Activated T-helper 1 cell treated with anti-CD3 and anti-CD28 coated beads, Interleukin-2, amount 50 U/mL, for 16 hours (primary cell): ENCODE data around the gene S100A14.
"Not testable (repeated sequence)": the region's sequence is repeated elsewhere in the genome, so short reads cannot be mapped to it uniquely, and the experiment has no call there.

Source experiments
- DNase-seq, 2 donors: peaks; one replicate each; pipeline ENCODE4 v3.0.0-alpha.2; 2020; ENCODE audit warnings: low read depth in 1 of 2, low spot score in 1 of 2

S100A14 gene

DNA sequence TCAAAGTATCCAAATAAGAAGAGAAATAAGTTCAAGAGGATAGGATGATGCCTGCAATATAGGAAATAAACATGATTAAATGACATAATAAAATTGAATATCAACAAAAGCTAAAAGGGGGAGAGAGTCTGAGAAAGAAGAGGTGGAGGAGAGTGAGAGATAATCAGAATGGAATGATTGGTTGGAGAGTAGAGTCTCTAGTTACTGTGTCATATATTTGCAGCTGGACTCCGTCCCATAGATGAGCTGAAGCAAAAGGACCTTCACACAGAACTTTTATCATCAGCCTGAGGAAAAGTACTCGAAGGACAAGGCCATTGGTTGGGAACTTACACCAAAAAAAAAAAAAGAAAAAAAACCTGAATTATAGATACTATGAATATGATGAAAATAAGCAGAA lies 27.6 kb downstream of the S100A14 start:
- DNase-seq, result no peak

DNA sequence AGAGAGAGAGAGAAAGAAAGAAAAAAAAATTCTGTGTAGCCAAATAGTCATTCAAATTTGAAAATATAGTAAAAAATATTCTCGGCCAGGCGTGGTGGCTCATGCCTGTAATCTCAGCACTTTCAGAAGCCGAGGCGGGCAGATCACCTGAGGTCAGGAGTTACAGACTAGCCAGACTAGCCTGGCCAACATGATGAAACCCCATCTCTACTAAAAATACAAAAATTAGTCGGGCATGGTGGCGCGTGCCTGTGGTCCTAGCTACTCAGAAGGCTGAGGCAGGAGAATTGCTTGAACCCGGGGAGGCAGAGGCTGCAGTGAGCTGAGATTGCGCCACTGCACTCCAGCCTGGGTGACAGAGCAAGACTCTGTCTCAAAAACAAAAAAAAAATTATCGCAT lies 28.1 kb downstream of the S100A14 start:
- DNase-seq, result not testable (repeated sequence)

DNA sequence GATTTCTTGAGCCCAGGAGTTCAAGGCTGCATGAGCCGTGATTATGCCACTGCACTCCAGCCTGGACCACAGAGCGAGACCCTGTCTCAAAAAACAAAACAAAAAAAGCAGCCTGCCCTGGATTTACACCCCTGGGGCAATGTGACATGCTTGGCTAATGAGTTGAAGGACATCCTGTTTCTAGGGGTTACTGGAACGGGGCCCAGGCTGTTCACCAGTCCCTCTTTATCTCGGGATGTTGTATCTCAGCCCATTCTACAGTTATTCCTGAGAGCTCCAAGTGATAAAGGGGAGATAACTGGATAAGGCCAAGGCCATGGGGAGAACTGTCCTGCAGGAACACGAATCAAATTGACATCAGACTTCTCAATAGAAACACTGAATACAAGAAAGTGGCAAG lies 28.8 kb downstream of the S100A14 start:
- no peak for DNase-seq

DNA sequence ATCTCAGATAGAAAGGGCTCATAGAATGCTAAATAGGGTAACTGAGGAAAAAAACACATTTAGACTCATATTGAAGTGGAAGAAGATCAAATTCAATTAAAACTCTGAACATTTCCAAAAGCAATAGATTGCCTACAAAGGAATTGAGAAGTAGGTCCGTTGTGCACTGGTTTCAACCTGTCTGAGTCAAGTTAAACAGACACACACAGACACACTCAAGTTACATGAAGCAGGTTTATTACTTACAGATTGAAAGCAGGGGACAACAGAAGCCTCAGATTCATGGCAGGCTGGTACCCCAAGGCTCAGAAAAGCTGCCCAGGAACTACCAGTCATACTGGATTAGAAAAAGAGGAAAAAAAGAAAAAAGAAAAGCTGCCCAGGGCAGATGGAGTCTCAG lies 29.8 kb downstream of the S100A14 start:
- no peak for DNase-seq

DNA sequence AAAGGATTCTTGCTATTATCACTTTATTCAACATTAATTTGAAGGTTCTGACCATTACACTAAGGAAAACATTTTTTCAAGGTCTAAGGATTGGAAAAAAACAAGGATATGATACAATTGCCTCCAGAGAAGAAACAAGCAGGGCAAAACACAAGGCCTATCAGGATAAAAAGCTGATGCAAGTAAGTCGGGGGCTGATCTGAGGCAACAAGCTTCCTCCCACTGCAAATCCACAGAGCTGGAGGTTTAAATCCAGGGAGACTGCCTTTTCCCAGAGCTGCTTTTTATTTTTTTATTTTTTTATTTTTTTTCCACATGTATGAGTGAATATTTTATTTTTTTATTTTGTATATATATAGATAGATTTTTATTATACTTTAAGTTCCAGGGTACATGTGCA lies 31.1 kb downstream of the S100A14 start:
- DNase-seq, result no peak

DNA sequence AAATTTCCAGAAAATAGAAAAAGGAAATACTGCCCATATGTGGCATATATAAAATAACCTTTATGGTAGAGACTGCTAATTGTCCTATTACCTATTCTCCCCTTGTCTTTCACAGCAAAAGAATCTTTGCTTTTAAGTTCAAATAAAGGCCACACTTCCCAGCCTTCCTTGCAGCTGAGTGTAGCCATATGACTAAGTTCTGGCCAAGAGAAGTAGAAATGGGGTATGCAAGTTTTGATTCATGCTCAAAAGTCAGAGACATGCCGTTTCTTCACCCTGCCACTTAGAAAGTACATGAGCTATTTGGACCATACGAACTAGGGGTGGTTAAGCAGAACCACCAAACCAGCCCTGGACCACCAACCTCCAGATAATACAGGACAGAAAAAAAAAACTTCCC lies 32.1 kb downstream of the S100A14 start:
- DNase-seq, result no peak

DNA sequence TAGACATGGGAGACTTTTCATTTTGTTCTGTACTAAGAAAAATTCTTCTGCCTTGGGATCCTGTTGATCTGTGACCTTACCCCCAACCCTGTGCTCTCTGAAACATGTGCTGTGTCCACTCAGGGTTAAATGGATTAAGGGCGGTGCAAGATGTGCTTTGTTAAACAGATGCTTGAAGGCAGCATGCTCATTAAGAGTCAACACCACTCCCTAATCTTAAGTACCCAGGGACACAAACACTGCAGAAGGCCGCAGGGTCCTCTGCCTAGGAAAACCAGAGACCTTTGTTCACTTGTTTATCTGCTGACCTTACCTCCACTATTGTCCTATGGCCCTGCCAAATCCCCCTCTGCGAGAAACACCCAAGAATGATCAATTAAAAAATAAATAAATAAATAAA lies 32.6 kb downstream of the S100A14 start:
- not testable (repeated sequence) for DNase-seq

DNA sequence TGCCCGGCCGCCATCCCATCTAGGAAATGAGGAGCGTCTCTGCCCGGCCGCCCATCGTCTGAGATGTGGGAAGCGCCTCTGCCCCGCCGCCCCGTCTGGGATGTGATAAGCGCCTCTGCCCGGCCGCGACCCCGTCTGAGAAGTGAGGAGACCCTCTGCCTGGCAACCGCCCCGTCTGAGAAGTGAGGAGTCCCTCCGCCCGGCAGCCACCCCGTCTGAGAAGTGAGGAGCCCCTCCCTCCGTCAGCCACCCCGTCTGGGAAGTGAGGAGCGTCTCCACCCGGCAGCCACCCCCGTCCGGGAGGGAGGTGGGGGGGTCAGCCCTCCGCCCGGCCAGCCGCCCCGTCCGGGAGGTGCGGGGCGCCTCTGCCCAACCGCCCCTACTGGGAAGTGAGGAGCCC lies 33.3 kb downstream of the S100A14 start:
- DNase-seq, result not testable (repeated sequence)

DNA sequence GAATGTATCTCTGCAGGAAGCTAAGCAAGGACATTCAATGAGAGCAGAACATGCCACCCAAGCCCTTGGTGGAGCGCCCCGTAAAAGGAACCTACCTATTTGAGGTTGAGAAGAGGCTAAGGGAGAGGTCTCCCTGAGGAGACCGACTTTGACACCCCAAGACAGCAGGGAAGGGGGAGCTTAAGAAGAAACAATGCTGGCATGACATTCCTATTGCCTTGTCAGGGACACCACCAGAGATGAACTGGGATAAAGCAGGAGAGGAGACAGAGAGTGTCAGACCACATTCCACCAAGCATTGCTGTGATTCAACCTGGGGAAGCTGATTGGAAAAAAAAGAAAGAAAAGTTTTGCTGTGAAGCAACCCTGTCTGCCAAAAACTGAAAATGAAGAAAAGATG lies 37.2 kb downstream of the S100A14 start:
- DNase-seq, result no peak

DNA sequence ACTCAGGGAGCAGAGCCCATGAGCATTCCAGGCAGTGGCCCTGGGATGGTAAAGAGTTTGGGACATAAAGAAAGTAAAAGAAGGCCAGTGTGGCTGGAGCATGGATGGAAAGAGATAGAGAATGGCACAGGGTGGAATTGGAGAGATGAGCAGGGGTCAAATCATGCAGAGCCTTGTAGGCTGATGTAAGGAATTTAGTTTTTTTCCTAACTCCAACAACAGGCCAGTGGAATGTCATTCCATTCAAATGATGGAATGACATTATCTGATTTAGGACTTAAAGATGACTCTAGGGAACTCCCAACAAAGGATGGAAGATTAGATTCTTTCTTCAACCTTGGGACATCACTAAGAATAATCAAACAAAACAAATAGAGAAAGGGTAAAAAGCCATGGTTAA lies 37.6 kb downstream of the S100A14 start:
- no peak for DNase-seq

DNA sequence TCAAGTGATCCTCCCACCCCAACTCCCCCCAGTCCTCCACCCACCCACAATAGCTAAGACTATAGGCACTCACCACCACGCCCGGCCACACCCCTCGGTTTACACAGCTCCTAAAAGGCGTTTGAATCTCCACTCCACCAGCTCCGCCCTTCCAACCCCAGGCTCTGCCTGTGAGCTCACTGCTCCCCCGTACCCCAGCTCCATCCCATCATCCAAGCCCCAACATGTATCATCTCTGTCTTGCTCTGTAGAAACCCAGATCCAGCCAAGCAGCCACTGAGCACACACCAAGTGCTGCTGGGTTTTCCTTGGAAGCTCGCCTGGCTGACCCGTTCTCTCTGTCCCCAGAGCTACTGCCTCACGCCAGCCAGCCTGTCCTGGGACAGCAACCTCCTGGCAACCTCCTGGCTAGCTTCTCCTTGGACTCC lies 38.5 kb downstream of the S100A14 start:
- no peak for DNase-seq

DNA sequence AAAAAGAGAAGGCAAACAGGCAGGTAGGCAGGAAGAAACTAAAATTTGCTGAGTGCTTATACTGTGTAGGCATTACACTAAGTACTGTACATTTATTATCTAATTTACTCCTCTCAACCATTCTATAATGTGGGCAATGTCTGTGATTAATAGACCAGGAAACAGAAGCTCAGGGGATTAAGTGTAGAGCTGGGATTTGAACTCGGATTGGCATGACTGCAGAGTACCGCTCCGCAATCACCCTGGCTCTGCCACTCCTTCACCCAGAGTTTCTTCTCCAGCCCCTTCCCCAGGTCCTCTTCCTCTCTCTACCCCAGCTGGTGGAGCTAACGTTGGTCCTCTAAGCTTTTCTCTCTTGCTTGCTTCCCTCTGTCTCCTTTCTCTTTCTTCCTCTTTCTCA lies 39.0 kb downstream of the S100A14 start:
- no peak for DNase-seq

DNA sequence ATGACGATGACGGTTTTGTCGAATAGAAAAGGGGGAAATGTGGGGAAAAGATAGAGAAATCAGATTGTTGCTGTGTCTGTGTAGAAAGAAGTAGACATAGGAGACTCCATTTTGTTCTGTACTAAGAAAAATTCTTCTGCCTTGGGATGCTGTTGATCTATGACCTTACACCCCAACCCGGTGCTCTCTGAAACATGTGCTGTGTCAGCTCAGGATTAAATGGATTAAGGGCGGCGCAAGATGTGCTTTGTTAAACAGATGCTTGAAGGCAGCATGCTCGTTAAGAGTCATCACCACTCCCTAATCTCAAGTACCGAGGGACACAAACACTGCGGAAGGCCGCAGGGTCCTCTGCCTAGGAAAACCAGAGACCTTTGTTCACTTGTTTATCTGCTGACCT lies 40.6 kb downstream of the S100A14 start:
- DNase-seq, result not testable (repeated sequence)

DNA sequence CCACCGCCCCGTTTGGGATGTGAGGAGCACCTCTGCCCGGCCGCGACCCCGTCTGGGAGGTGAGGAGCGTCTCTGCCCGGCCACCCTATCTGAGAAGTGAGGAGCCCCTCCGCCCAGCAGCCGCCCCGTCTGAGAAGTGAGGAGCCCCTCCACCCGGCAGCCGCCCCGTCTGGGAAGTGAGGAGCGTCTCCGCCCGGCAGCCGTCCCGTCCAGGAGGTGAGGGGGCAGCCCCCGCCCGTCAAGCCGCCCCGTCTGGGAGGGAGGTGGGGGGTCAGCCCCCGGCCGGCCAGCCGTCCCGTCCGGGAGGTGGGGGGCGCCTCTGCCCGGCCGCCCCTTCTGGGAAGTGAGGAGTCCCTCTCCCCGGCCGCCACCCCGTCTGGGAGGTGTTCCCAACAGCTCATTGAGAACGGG lies 41.0 kb downstream of the S100A14 start:
- not testable (repeated sequence) for DNase-seq

DNA sequence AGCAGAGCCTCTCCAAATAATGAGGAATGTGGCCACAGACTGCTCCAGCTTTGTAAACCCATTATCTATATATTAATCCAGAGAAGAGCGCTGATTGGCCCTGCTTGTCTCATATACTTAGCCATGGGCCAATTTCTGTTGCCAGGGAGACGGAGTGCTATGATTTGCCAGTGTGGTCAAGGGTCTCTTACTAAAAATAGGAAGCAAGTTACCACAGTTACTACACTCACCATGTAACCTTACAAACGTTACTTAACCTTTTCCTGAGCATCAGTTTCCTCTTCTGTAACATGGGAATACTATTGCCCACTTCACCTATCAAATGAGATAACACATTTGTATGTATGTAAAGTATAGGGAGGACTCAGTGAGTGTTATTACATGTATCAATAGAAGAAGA lies 42.8 kb downstream of the S100A14 start:
- no peak for DNase-seq

DNA sequence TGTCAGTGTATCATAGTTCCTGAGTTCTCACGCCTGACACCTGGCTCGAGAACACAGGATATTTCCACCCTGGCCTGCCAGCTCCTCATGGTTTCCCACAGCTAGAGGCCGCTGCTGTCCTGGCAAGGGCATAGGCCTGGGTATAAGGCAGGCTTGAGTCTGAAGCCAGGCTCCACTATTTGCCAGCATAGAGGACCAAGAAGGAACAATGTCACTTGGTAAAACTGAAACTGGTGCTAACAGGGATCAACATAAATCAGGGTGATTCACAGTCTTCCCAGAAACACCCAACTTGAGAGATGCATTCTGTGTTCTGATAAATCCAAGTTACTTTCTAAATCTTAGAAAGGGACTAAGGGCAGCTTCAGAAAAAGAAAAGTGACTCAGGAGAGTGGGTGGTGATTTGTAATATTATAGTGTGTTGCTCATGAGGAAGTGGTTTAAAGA lies 43.5 kb downstream of the S100A14 start:
- no peak for DNase-seq

DNA sequence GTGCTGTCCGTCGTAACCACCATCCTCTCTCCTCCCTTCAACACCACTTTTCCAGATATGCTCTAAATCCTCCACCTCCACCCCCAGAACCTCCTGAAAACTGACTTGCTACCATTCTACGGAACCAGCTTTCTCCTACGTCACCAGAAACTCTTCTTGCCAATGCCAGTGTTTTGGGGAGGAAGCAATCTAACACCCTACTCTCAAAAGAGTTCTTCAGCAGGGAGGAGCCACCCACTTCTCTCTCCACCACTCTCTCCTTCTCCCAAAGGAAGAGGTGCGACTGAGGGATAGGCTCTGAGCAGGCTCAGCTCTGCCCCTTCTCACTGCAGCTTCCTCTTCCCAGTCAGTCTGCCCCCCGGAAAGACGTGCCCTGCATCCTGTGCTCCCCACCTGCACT lies 44.4 kb downstream of the S100A14 start:
- no peak for DNase-seq

DNA sequence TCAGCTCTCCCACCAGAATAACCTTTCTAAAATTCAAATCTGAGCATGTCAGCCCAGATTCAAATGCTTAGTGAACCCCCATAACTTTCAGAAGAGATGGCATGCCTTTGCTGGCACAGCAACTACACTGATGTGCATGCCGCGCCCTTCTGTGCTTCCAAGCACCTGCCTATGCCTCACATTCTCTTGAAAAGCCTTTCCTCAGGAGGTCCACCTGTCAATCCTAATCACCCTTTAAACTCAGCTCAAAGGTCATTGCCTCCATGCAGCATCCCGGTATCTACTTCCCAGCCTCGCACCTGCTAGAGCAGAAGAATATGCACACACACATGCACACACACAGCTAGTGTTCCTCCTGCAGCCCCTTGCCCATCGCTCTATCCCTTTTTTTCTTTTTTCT lies 45.3 kb downstream of the S100A14 start:
- no peak for DNase-seq

DNA sequence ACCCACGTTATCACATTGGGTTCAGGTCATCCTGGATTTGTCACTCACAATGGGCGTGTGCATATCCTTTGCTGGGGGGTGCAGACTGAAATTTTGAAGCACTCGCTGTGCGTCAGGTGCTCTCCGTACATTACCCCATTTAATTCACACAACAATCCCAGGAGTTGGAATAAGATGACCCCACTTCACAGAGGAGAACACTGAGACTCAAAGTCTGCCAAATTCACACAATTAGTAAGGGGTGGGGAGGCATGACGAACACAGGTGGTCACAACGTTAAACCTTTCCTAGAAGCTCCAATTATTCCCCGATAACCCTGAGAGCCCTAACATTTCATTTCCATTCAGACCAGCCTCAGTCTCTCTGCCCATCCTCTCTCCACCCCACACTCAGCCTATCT lies 46.7 kb downstream of the S100A14 start:
- no peak for DNase-seq

DNA sequence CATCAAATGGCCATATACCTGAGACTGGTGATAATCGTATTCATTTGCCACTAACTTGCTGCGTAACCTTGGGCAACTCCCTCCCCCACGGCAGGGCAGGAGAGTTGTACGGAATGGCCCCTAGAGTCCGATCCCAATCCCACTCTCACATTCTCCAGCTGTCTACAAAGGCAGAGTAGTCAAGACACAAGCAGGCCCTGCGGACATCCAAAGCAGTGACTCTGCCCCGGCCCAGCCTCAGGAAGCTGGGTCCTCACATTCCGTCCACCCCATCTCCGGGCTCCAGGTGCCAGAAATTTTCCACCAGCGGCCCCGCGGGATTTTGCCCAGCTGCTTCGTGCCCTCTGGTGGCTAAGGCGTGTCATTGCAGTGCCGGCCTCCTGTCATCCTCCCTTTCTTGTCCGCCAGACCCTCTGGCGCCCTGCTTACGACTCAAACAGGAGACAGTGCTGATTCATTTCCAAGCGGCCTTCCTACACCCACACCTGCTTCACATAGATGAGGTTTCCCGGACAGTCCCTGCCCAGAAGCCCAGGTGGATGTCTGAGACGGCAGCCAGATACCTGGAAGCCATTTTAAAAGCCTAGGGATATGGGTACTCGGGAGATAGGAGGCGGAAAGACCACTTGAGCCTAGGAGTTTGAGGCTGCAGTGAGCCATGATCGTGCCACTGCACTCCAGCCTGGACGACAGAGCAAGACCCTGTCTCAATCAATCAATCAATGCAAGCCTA lies 47.6 kb downstream of the S100A14 start:
- peak; percentile 63 to 66 for DNase-seq

DNA sequence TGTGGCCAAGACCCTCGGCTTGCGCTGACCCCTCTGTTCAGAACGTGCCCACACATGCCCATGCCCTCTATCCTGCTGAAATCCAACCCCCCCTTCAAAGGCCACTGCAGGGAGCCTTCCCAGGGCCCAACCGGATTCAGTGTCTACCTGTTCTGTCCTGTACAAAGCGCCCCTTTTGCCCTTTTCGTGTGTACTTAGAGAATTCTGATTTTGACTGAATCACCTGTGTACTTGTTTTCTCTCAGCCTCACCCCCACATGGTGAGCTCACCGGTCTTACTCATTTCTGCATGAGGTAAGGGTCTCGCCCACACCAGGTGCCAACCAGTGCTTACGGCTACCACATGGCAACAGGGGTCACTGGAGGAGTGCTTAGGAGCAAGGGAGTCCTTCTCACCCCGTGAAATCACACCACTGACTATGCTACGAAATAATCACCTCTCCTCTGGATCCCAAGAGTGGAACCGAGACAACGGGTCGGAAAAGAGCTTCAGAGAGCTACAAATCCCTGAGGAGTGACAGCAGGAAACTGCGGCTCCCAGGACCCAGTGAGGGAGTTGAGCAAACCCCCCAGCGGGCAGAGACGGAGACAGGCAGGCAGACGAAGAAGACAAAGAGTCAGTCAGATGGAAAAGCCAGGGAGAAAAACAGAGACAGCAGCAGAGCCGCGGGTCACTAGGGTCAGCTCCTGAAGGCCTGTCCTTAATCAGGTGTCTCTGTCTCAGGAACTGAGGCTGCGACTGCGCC lies 48.3 kb downstream of the S100A14 start:
- DNase-seq, result no peak
